H1 (cell line): ENCODE data around the gene STIM1. TPM values are rescaled to one million over a fixed set of nuclear protein-coding genes. Genes with fewer than 3 reads are reported as not detected.

Source experiments
- BRCA1 ChIP-seq: IDR thresholded peaks from 2 replicates; pipeline ENCODE4 v1.6.1; 2012; ENCODE audit warnings: low read depth, low read length, improper control_type of control experiment
- CHD1 ChIP-seq: IDR thresholded peaks from 2 replicates; pipeline ENCODE4 v1.6.1; 2012; ENCODE audit warnings: low read depth, low read length, improper control_type of control experiment
- CHD7 ChIP-seq: fragments of 300-600 bp; sonication (generic); IDR thresholded peaks from 2 replicates; pipeline ENCODE4 v1.7.1; 2012; ENCODE audit warnings: low read length, moderate library complexity, mild to moderate bottlenecking, inconsistent platforms; ENCODE audit not compliant: insufficient replicate concordance
- MAX ChIP-seq: IDR thresholded peaks from 2 replicates; pipeline ENCODE4 v1.6.1; 2012; ENCODE audit warnings: inconsistent platforms
- PHF8 ChIP-seq: fragments of 200-600 bp; sonication (generic); conservative IDR thresholded peaks from 2 replicates; pipeline ENCODE4 v1.7.1; 2012; ENCODE audit warnings: low read depth, mild to moderate bottlenecking, inconsistent platforms, low read length, moderate library complexity
- RAD21 ChIP-seq, 2 experiments: IDR thresholded peaks in 1 of 2; conservative IDR thresholded peaks in 1 of 2; 2 replicates each; pipeline ENCODE4 v1.6.1; 2011; ENCODE audit warnings: low read depth in 2 of 2, low read length in 2 of 2, improper control_type of control experiment in 1 of 2, inconsistent platforms in 1 of 2, mild to moderate bottlenecking in 1 of 2, moderate library complexity in 1 of 2
- RFX5 ChIP-seq: IDR thresholded peaks from 2 replicates; pipeline ENCODE4 v1.6.1; 2011; ENCODE audit warnings: low read depth, low read length, improper control_type of control experiment, borderline replicate concordance
- SRF ChIP-seq: IDR thresholded peaks from 2 replicates; pipeline ENCODE4 v1.6.1; 2011; ENCODE audit warnings: mild to moderate bottlenecking, low read depth, low read length, moderate library complexity
- TAF1 ChIP-seq: IDR thresholded peaks from 2 replicates; pipeline ENCODE4 v1.6.1; 2011; ENCODE audit warnings: mild to moderate bottlenecking, low read depth, low read length
- ZNF274 ChIP-seq: IDR thresholded peaks from 2 replicates; pipeline ENCODE4 v1.7.0; 2012; ENCODE audit warnings: low read length, borderline replicate concordance; ENCODE audit errors: extremely low read depth
- polyA plus RNA-seq, 7 experiments: library from polyadenylated mRNA; depleted of rRNA in 3 of 7; stranded (reverse) in 5 of 7; unstranded in 2 of 7; fragments of >200 nt in 5 of 7; fragments of 200-250 nt in 2 of 7; gene quantifications; 1 replicate in 5 of 7; 2 replicates in 1 of 7; 4 replicates in 1 of 7; pipeline versions ENCODE4 v1.2.1 to v1.2.3, GENCODE V29; 2011 to 2013; ENCODE audit warnings: missing spikeins in 2 of 7, mixed read lengths in 2 of 7
- total RNA-seq: library from RNA; stranded (reverse); fragmentation: NEBNext Ultra II Directional; extraction: Animal tissue kit (Norgen Biotek cat#: 25700); gene quantifications from 2 replicates; pipeline ENCODE4 v1.2.1, GENCODE V29; 2021

Gene STIM1
- total and polyA plus RNA-seq, 2 of the 8 experiments (the other 6 are each of a cell fraction or from before 2014, with no cell fraction given) = 11.1 to 12.2 TPM

DNA sequence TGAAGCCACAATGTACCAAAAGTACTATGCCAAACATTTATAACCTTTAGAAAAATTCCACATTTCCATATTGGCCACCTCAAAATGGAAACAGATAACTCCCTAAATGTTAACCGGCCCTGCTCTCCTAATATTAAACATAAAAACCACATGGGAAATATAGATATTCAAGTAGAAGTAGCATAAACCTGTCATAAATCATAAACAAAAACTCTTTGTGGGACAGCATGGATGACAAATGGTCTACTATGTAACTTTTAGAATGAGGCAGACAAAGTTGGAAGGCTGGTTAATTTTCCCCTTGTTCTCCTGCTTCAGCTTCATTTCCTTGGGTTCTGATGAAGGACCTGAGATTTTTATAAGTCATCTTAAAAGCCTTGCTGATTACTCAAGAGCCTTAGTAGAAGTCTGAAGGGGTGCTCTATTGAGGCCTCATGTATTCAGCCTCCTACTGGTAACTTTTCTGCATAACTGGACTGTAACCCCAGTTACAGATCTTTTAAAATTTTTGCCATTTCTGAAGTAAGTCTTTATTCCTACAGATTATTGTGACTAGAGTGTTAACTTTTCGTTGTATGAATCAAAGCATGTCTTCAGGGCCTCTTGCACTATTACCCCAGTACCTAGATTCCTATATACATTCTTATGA lies 116.4 kb downstream of the STIM1 start (continued):
- TF ChIP-seq CHD7 (no peak), ZNF274 (no peak), TAF1 (no peak), BRCA1 (no peak), PHF8 (no peak), RFX5 (no peak), SRF (no peak), CHD1 (no peak), MAX (no peak), RAD21 (IDR thresholded peaks at IDR 0.05 in 1 of 2, conservative IDR thresholded peaks at IDR 0.05 in 1 of 2; ENCODE audit: low read depth in 2 of 2, low read length in 2 of 2) (no peak)
